Osteoblast (primary cell): ENCODE data around the gene PTBP3. TPM values are rescaled to one million over a fixed set of nuclear protein-coding genes. Genes with fewer than 3 reads are reported as not detected.

Experiments
- DNase-seq: peaks from one replicate; pipeline ENCODE4 v3.0.0; 2011; ENCODE audit warnings: low spot score, mixed read lengths; ENCODE audit not compliant: insufficient read length; ENCODE audit errors: missing footprints
- H2AFZ ChIP-seq: 2 replicates; pipeline ENCODE4 v1.6.0; 2011; ENCODE audit warnings: mild to moderate bottlenecking, low read length
- H3K27ac ChIP-seq: 2 replicates; pipeline ENCODE4 v1.5.1; 2011; ENCODE audit warnings: mild to moderate bottlenecking, low read depth, low read length, moderate library complexity
- H3K27me3 ChIP-seq: 2 replicates; pipeline ENCODE4 v1.6.0; 2012; ENCODE audit warnings: mild to moderate bottlenecking, control low read depth, inconsistent platforms, low read length, moderate library complexity; ENCODE audit not compliant: insufficient read depth
- H3K36me3 ChIP-seq: 2 replicates; pipeline ENCODE4 v1.5.1; 2011; ENCODE audit warnings: mild to moderate bottlenecking, low read length, control low read depth, moderate library complexity; ENCODE audit not compliant: insufficient read depth
- H3K4me1 ChIP-seq: 2 replicates; pipeline ENCODE4 v1.5.1; 2011; ENCODE audit warnings: mild to moderate bottlenecking, low read length, control low read depth, moderate library complexity; ENCODE audit not compliant: insufficient read depth
- H3K4me2 ChIP-seq: 2 replicates; pipeline ENCODE4 v1.6.0; 2011; ENCODE audit warnings: mild to moderate bottlenecking, low read length; ENCODE audit not compliant: insufficient read depth
- H3K4me3 ChIP-seq: fragments of 200-600 bp; sonication (generic); 3 replicates; pipeline ENCODE4 v1.5.1; 2012; ENCODE audit warnings: mild to moderate bottlenecking, low read length, inconsistent platforms; ENCODE audit not compliant: insufficient read depth
- H3K79me2 ChIP-seq: 2 replicates; pipeline ENCODE4 v1.6.0; 2012; ENCODE audit warnings: mild to moderate bottlenecking, low read length, control low read depth, inconsistent platforms; ENCODE audit not compliant: insufficient read depth
- H3K9me3 ChIP-seq: 2 replicates; pipeline ENCODE4 v1.5.1; 2011; ENCODE audit warnings: low read depth, low read length, control low read depth
- H4K20me1 ChIP-seq: 2 replicates; pipeline ENCODE4 v1.6.0; 2012; ENCODE audit warnings: mild to moderate bottlenecking, low read length, control low read depth; ENCODE audit not compliant: insufficient read depth
- CTCF ChIP-seq: IDR thresholded peaks from 2 replicates; pipeline ENCODE4 v1.5.1; 2011; ENCODE audit warnings: mild to moderate bottlenecking, low read depth, low read length, moderate library complexity; ENCODE audit errors: extremely low read depth
- total RNA-seq: library from RNA; depleted of rRNA; stranded (reverse); fragments of >200 nt; gene quantifications from 2 replicates; pipeline ENCODE4 v1.2.3, GENCODE V29; 2012

PTBP3 gene
- total RNA-seq, 1 donor, result 42.0 TPM

- TF ChIP-seq CTCF, result no peak
- DNase-seq, result no peak
Measured at GRCh38 chr9:112187404-112187803, 146.0 kb downstream of the PTBP3 start.

DNA sequence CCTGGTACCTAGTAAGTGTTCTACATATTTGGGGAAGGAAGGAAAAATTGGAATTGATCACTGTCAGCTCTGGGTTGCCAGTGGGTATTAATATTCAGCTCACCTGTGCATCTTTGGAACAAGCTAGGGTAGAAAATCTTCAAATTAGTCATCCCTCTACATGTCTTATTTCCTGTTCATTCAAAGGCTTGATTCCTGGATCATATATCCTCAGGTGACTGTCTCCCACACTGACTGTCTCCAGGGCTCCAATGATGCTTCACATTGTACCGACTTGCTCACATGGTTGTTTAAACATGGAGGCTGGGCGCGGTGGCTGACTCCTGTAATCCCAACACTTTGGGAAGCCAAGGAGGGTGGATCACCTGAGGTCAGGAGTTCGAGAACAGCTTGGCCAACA lies 146.7 kb downstream of the PTBP3 start:
- H3K27ac ChIP-seq, result no peak overlapping the region
- no peak for TF ChIP-seq CTCF
- no peak for DNase-seq

More at GRCh38 chr9:112187404-112187803, 146.0 kb downstream of the PTBP3 start:
- Histone ChIP-seq H3K9me3 (no peaks in the 10 kb centered on the region), H3K4me2 (no peak overlapping the region), H4K20me1 (no peaks in the 10 kb centered on the region), H2AFZ (no peak overlapping the region), H3K27me3 (no peaks in the 10 kb centered on the region), H3K36me3 (no peaks in the 10 kb centered on the region), H3K4me3 (no peak overlapping the region), H3K4me1 (no peaks in the 10 kb centered on the region), H3K27ac (no peak overlapping the region), H3K79me2 (no peaks in the 10 kb centered on the region)

GRCh38 chr9:112184946-112185345 lies 148.5 kb downstream of the PTBP3 start:
- no peaks in the 10 kb centered on the region for H3K79me2 ChIP-seq
- H3K27me3 ChIP-seq, result no peaks in the 10 kb centered on the region
- H3K9me3 ChIP-seq, result no peaks in the 10 kb centered on the region
- H3K4me3 ChIP-seq, result no peak overlapping the region
- no peak overlapping the region for H3K27ac ChIP-seq
- H4K20me1 ChIP-seq, result no peaks in the 10 kb centered on the region
- no peak for DNase-seq
- peaks cover 7% of the 10 kb centered on the region for H3K4me1 ChIP-seq
- H2AFZ ChIP-seq, result no peak overlapping the region
- H3K36me3 ChIP-seq, result no peaks in the 10 kb centered on the region
- no peak for TF ChIP-seq CTCF
- no peak overlapping the region for H3K4me2 ChIP-seq

More for the DNA sequence above, 146.7 kb downstream of the PTBP3 start:
- H3K36me3 ChIP-seq, result no peaks in the 10 kb centered on the region
- no peak overlapping the region for H3K4me2 ChIP-seq
- H4K20me1 ChIP-seq, result no peaks in the 10 kb centered on the region
- no peak overlapping the region for H2AFZ ChIP-seq
- H3K9me3 ChIP-seq, result no peaks in the 10 kb centered on the region
- no peak overlapping the region for H3K4me3 ChIP-seq
- H3K27me3 ChIP-seq, result no peaks in the 10 kb centered on the region
- H3K4me1 ChIP-seq, result no peaks in the 10 kb centered on the region
- no peaks in the 10 kb centered on the region for H3K79me2 ChIP-seq

DNA sequence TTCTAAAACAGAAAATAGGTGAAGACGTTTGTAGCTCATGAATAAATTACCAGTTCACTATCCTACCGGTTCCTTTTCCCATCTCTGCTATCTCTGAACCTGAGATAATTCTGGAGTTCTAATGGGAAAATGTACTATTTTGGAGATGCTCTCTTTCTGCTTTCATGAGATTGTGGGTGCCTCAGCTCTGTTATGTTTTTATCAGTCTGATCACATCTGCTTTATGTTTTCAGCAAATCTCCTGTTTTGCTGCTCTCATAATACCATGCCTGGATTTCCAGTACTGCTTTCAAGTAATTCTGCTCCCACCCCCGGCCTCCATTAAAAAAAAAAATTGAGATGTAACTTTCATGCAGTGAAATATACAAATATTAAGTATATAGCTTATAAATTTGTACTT lies 149.2 kb downstream of the PTBP3 start:
- Histone ChIP-seq H2AFZ (no peak overlapping the region), H3K4me2 (no peak overlapping the region), H3K9me3 (no peaks in the 10 kb centered on the region), H3K36me3 (no peaks in the 10 kb centered on the region), H3K4me3 (no peak overlapping the region), H3K79me2 (no peaks in the 10 kb centered on the region), H3K4me1 (peaks cover 10% of the 10 kb centered on the region), H3K27me3 (no peaks in the 10 kb centered on the region), H3K27ac (no peak overlapping the region), H4K20me1 (no peaks in the 10 kb centered on the region)
- no peak for TF ChIP-seq CTCF
- DNase-seq, result no peak
